Endothelial cell of hepatic sinusoid (primary cell): Measurements from ENCODE around the gene GLIPR1L1.
"Not testable (repeated sequence)": the region's sequence is repeated elsewhere in the genome, so short reads cannot be mapped to it uniquely, and the experiment has no call there.

ENCODE experiments used
- in situ Hi-C: cut with HindIII; loops from 2 replicates; pipeline ENCODE4 v1.10.0; 2017; ENCODE audit warnings: low sequenced_read_pairs

GLIPR1L1 gene

GRCh38 chr12:75346215-75346614 is 11.7 kb downstream of the GLIPR1L1 start:
- in situ Hi-C loops, result not testable (repeated sequence)

GRCh38 chr12:75349946-75350345 is 15.5 kb downstream of the GLIPR1L1 start:
- in situ Hi-C loops, result no loop called here

- in situ Hi-C loops, result no loop called here
These were observed 15.9 kb downstream of the GLIPR1L1 start for GRCh38 chr12:75350413-75350812.

- in situ Hi-C loops, result no loop called here
These were observed 19.5 kb downstream of the GLIPR1L1 start for GRCh38 chr12:75354011-75354410.

- in situ Hi-C loops, result no loop called here
These were observed 26.4 kb downstream of the GLIPR1L1 start for GRCh38 chr12:75360920-75361319.

- in situ Hi-C loops, result no loop called here
These were observed 26.9 kb downstream of the GLIPR1L1 start for GRCh38 chr12:75361408-75361807.

GRCh38 chr12:75364919-75365318 is 30.4 kb downstream of the GLIPR1L1 start:
- in situ Hi-C loops, result no loop called here

GRCh38 chr12:75366629-75367028 is 32.2 kb downstream of the GLIPR1L1 start:
- in situ Hi-C loops, result no loop called here

- in situ Hi-C loops, result no loop called here
These were observed 40.5 kb downstream of the GLIPR1L1 start for GRCh38 chr12:75374971-75375370.

- in situ Hi-C loops, result no loop called here
These were observed 43.9 kb downstream of the GLIPR1L1 start for GRCh38 chr12:75378354-75378753.

- in situ Hi-C loops, result no loop called here
These were observed 54.6 kb downstream of the GLIPR1L1 start for GRCh38 chr12:75389061-75389460.

GRCh38 chr12:75389706-75390105 is 55.2 kb downstream of the GLIPR1L1 start:
- in situ Hi-C loops, result no loop called here

- in situ Hi-C loops, result no loop called here
These were observed 55.9 kb downstream of the GLIPR1L1 start for GRCh38 chr12:75390156-75390898.

GRCh38 chr12:75390899-75391538 is 56.5 kb downstream of the GLIPR1L1 start, which contains the start of gene GLIPR1L2:
GLIPR1L2 (plus strand) TSS chr12:75391089; CDS start chr12:75391117, 28 bp downstream.
- in situ Hi-C loops, result no loop called here

GRCh38 chr12:75404231-75404630 is 69.8 kb downstream of the GLIPR1L1 start:
- in situ Hi-C loops, result no loop called here

- in situ Hi-C loops, result no loop called here
These were observed 73.2 kb downstream of the GLIPR1L1 start for GRCh38 chr12:75407683-75408082.

- in situ Hi-C loops, result no loop called here
These were observed 75.4 kb downstream of the GLIPR1L1 start for GRCh38 chr12:75409830-75410229.

- in situ Hi-C loops, result no loop called here
These were observed 80.2 kb downstream of the GLIPR1L1 start for GRCh38 chr12:75414671-75415070.

GRCh38 chr12:75419841-75420240 is 85.4 kb downstream of the GLIPR1L1 start:
- in situ Hi-C loops, result no loop called here
